H54 (cell line): ENCODE results near the gene LRRC61.

Experiments used
- DNase-seq: peaks from one replicate; pipeline ENCODE4 v3.0.0; 2011; ENCODE audit warnings: low spot score, mixed read lengths; ENCODE audit not compliant: insufficient read length
- FAIRE-seq: peaks from 3 replicates; lab custom pipeline; 2011; peaks lifted over from hg19 to GRCh38; lab: Jason Lieb, UNC
- POLR2A ChIP-seq: IDR thresholded peaks from 2 replicates; pipeline ENCODE4 v1.6.1; 2011; ENCODE audit warnings: low read depth, mild to moderate bottlenecking, low read length

LRRC61 gene

DNA sequence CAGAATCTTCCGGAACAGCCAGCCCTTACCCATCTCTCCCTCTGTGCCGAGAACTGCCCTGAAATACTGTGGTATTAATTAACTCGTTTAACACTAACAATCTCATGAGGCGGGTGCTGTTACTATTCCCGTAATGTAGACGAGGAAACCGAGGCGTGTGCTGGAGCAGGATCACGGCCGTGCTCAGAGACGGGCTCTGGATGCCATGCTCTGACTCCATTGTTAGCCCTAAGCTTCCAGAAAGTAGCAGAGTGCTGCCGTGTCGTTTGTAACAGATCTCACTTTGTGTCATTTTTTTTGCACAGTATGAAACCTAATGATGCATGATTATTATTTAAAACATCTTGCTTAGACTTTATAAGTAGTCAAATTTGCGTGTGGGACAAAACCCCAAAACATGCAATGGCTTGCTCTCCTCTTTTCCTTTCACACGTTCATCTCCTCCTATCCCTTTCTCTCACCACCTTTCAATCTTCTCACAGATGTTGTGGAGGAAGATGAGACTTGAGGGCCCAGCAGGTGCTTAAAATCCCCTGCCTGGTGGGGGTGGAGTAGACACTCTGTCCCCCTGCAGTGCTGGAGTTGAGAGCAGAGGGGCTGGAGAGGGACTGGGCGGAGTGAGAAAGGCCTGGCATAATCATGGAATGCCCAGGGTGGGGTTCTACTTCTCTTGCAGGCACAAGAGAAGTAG lies 672 bp downstream of the LRRC61 start:
- FAIRE-seq, result no peak
- no peak for TF ChIP-seq POLR2A
- no peak for DNase-seq

DNA sequence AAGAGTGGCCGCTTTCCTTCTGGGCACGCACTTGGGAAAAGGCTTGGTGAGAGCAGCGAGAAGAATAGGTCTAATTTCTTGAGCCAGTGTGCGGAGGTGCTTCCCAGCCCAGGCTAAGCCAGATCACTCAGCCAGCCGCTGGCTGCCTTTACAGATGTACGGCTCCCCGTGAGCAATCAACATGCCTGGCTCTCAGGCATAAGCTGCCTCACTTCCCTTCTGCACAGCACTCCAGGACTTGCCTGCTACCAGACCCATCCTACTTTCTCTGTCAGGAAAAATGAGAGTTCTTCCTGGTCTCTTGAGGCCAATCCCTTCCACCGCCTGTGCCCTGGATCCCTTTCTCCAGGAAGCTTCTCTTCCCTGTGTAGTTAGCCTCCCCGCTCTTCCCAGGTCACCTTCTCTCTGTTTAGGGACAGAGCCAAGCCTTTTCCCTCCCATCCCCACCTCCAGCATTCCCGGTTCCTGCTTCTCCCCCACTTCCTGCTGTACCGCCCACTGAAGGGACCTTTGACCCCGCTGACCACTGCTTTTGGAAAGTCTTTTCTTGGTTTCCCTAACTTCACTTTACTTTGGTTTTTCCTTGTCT lies 1.3 kb downstream of the LRRC61 start:
- TF ChIP-seq POLR2A, result no peak
- FAIRE-seq (no peak), DNase-seq (no peak)

DNA sequence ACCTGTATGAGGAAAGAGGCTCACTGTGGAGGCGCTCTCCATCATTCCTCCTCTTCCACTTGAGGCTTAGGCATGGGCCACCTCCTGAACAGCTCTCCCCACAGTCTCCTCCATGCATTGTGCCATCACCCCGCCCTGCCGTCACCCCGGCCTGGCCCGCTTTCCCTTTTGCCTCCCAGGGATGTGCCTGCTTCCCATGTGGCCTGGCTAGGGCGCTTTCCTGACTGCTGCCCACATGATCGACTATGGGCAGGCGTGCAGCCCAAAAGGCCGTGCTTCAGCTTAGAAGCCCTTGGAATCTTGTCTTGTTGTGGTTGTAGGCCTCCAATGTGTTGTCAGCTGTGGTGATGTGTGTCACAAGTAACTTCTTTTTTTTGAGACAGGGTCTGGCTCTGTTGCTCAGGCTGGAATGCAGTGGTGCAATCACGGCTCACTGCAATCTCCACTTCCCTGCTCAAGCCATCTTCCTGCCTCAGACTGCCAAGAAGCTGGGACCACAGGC lies 2.0 kb downstream of the LRRC61 start:
- no peak for TF ChIP-seq POLR2A
- DNase-seq (no peak), FAIRE-seq (no peak)

DNA sequence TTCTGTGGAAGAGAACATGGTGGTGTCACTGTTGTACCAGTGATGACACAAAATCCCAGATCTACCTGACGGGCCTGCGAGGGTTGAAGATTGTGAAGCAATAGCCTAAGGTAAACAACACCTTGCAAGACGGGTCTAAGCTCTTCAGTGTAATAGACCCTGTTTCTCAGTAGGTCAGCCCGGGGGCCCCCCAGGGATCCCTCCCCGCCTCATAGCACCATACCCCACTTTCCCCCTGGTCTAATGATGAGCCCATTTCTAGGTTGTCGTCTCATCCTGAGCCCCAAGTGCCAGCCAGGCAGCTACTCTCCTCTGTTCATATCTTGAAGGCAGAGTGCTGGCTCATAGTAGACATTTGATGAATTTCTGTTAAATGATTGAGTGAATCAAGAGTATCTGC lies 2.7 kb downstream of the LRRC61 start:
- no peak for DNase-seq
- no peak for TF ChIP-seq POLR2A

DNA sequence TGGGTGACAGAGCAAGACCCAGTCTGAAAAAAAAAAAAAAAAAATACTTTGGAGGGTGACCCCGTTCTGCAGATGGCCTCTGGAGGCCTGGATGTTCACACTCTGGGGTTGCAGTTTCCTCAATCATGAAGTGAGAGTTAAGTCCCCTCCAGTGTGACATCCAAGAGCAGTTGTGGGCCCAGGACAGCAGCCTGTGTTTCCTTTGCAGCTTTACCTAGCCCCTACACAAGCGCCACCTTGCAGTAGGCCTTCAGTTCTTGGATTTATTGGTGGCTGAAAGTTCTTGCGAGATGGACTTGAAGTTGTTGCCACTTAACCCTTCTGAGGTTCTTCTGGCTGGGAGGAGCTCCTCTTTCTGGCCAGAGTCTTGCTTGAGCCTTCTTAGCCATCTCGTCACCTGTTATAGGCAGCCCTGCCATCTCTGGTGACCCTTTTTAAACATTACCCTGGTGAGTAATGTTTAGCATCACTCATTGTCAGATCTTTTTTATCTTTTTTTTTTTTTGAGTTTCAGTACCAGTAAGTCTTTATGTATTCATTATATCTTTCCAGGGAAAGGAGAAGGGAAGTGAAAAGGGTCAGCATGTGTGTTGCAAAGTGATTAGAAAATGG lies 3.6 kb downstream of the LRRC61 start:
- no peak for TF ChIP-seq POLR2A
- DNase-seq (no peak), FAIRE-seq (no peak)

More for the DNA sequence above, 2.7 kb downstream of the LRRC61 start:
- FAIRE-seq, result no peak

DNA sequence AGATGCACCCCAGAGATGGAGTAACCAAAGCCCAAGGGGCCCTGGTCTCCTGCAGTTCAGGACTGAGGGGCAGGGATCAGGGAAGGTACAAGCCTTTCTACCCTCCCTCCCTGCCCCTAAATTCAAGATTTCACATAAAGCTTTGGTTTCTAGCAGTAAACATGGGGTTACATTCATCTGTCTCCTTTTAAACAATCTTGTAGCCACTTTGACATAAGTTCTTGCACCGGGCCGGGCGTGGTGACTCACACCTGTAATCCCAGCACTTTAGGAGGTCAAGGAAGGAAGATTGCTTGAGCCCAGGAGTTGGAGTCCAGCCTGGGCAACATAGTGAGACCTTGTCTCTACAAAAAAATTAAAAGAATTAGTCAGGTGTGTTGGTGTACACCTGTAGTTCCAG lies 4.2 kb downstream of the LRRC61 start:
- DNase-seq, result no peak
- TF ChIP-seq POLR2A, result no peak
- no peak for FAIRE-seq

DNA sequence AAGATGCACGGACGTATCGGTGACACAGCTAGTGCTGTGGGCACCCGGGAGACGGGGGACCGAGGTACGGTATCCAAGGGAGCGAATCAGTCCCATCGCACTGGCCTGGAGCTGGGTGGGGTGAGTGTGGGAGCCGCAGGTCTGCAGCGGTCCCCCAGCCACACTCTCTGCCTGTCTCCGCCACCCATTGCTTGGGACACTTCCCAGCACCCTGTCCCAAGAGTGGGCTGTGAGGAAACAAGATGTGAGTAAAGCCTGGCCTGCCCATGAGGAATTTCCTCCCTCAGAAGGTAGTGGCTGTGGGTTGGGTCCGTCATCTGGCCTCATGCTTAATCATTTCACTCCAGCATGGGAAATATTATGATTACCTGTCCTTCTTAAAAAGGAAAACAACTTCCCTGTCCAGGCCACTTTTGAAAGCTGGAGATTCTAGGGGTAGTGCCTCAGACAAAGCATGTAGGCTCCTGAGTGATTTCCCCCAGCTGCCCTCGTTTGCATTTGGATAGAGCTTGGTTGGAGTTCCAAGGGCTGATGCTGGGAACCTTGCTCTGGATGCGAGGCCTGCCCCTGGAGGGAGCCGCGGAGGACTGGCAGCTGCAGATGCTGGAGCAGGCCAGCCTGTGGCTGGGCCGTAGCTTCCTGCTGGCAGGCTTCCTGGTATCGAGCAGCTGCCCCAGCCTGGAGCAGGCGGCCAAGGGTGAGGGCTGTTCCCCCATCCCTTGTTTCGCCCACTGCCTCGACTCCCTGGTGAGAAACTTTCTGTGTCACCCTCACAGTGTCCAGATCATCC lies 6.4 kb downstream of the LRRC61 start:
- no peak for TF ChIP-seq POLR2A
- DNase-seq (no peak), FAIRE-seq (no peak)

DNA sequence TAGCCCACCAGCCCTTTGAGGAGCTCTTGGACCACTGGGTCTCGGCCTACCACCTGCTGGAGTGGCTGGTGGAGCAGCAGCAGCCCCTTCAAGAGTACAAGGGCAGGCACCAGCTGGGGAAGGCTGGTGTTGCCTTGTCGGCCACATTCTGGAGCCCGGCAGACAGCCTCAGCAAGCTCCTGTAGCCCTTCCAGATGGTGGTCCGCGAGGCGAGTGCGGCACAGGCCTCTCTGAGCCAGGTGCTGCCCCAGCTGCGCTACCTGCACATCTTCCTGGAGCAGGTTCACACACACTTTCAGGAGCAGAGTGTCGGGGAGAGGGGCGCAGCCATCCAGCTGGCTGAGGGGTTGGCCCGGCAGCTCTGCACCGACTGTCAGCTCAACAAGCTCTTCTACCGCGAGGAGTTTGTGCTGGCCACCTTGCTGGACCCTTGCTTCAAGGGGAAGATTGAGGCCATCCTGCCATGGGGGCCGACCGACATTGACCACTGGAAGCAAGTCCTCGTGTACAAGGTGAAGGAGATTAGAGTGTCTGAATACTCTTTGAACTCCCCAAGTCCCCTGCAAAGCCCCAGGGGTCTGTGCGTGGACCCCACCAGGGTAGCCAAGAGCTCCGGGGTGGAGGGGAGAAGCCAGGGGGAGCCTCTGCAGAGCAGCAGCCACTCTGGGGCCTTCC lies 7.2 kb downstream of the LRRC61 start:
- no peak for DNase-seq
- FAIRE-seq, result no peak
- no peak for TF ChIP-seq POLR2A

DNA sequence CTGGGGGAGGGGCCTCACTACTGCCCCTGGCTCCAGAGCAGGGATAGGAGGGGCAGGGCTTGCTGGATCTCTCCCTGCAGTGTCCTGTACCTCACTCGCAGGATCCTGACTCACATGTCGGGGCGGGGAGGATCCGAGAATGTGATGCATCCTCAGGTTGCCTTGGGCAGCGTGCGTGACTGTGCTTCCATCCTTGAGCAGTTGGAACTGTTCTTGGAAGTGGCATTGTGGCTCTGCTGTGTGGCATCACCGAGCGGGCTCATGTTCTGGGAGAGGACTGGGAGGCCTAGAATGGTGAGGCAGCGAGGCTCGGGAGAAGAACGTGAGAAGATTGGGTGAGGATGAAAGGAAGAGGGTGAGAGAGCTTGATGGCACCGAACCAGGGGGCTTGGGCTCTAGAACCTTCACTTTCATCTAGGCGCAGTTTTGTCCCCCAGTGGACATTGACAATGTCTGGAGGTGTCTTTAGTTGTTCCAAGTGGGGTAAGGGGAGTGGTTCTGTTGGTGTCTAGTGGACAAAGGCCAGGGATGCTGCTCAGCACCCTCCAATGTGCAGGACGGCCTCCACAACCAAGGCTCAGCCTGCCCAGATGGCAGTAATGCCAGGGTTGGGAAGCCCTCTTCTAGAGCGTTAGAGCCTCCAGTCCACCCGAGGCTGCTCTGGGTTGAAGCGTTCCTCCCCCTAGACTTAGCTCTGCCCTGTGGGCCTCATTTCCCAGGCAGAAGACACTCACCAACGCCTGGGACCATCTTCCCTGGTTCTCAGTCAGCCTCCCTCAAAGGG lies 9.9 kb downstream of the LRRC61 start:
- no peak for TF ChIP-seq POLR2A
- FAIRE-seq (no peak), DNase-seq (no peak)

DNA sequence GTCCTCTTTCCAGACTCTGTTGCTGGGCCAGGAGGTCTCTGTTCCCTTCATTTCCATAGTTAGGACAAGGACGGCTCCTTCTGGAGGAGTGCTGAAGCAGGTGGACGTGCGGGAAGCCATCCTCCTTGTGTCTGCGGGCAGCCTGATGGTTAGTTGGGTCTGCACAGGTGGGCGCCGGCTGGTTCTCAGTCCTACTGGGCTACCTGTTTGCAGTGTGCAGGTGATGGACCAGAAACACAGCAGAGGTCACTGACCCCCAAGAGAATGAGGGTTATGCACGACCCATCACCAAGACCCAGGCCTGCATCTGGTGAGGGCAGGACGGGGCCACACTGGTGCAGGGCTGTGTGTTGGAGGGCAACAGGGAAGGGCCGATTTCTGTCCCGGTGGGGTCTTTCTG lies 10.5 kb downstream of the LRRC61 start:
- FAIRE-seq (no peak), DNase-seq (no peak)
- TF ChIP-seq POLR2A, result no peak

DNA sequence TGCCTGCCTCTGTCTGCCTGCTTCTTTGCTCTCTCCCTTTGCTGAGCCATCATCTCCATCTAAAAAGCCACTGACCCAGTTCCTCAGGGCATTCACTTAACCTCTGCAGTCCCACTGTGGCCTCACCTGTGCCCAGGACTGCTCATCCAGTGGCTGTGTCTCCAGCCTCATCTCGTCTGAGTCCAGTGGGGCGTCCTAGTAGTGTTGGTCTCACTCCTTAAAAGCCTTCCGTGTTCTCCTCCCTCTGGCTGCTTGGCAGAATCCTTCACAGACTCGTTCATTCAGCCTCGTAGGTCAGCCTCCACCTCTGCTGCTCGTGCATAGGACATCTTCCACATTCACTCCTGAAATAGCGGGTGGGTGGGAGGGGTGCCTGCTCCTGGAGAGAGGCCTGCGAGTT lies 11.0 kb downstream of the LRRC61 start:
- no peak for FAIRE-seq
- no peak for TF ChIP-seq POLR2A
- DNase-seq, result no peak

DNA sequence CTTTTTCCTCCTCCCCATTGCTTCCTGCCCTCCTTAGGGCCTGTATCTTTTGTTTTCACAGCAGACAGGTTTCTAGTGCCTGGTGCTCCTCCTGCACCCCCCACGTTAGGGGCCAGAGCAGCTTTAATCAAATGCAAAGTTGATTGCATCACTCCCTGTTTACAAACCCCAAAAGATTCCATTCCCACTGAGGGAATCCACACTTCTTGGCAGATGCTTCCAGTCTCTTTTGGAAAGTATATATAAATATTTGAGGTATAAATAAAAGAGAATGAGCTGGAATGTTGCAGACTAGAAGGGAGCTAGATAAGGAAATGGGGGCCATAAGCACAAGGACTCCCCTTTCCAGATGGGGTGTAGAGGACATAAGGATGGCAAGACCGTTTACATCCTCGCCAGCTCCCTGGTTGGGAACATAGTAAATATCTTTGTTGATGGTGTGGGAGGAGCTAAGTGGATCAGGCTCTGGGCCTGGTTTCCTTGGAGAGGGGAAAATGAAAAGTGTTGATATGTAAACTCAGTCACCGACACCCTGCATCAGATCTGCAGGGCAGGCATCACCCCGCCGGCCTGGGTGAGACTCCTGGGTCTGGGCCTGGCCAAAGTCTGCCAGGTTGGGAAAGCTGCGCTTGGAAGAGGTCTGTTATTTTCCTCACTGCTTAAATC lies 12.1 kb downstream of the LRRC61 start:
- TF ChIP-seq POLR2A, result no peak
- FAIRE-seq (no peak), DNase-seq (no peak)
